H1 (cell line): ENCODE data around the gene SLC2A10. TPM values are rescaled to one million over a fixed set of nuclear protein-coding genes. Genes with fewer than 3 reads are reported as not detected.

Experiments used
- CTCF ChIA-PET: fragments of 300-600 bp; sonication (Branson Sonifier 250); formaldehyde crosslinking; loops from one replicate; lab custom pipeline; 2021; ENCODE audit not compliant: partially characterized antibody; lab: Charles Lee
- POLR2A ChIA-PET: fragments of 300-600 bp; sonication (Branson Sonifier 250); formaldehyde crosslinking; loops from one replicate; lab custom pipeline; 2021; ENCODE audit warnings: inconsistent platforms; ENCODE audit not compliant: partially characterized antibody; lab: Charles Lee
- DNase-seq, 2 experiments: peaks; one replicate each; pipeline versions ENCODE4 v3.0.0 to v3.0.0-alpha.2; 2010 to 2022; ENCODE audit warnings: low spot score in 2 of 2, low read depth in 1 of 2, mixed read lengths in 1 of 2
- FAIRE-seq: peaks from 2 replicates; lab custom pipeline; 2011; peaks lifted over from hg19 to GRCh38; lab: Jason Lieb, UNC
- H2AFZ ChIP-seq: 2 replicates; pipeline ENCODE4 v1.8.1; 2012; ENCODE audit warnings: low read length, inconsistent platforms
- H2AK5ac ChIP-seq: 2 replicates; pipeline ENCODE4 v1.6.1; 2013; ENCODE audit warnings: low read depth, low read length
- H2BK120ac ChIP-seq: replicated peaks from 2 replicates; pipeline ENCODE3; 2013; ENCODE audit warnings: low read depth, low read length, inconsistent platforms
- H2BK12ac ChIP-seq: 2 replicates; pipeline ENCODE4 v1.6.1; 2013; ENCODE audit warnings: low read depth, low read length
- H2BK15ac ChIP-seq: 2 replicates; pipeline ENCODE4 v1.6.1; 2013; ENCODE audit warnings: low read length
- H2BK20ac ChIP-seq: 2 replicates; pipeline ENCODE4 v1.6.1; 2013; ENCODE audit warnings: low read length
- H2BK5ac ChIP-seq: 2 replicates; pipeline ENCODE4 v1.6.1; 2013; ENCODE audit warnings: low read depth, low read length
- H3K14ac ChIP-seq: 2 replicates; pipeline ENCODE4 v1.6.1; 2013; ENCODE audit warnings: inconsistent platforms; ENCODE audit not compliant: insufficient read length
- H3K18ac ChIP-seq: 2 replicates; pipeline ENCODE4 v1.6.1; 2013; ENCODE audit warnings: low read length; ENCODE audit errors: extremely low read depth
- H3K23ac ChIP-seq: 2 replicates; pipeline ENCODE4 v1.6.1; 2013; ENCODE audit warnings: inconsistent platforms; ENCODE audit not compliant: insufficient read length
- H3K23me2 ChIP-seq: 2 replicates; pipeline ENCODE4 v1.6.1; 2013; ENCODE audit warnings: low read depth, low read length
- H3K27ac ChIP-seq: 2 replicates; pipeline ENCODE4 v1.6.1; 2011; ENCODE audit warnings: low read depth, low read length, inconsistent platforms
- H3K27me3 ChIP-seq, 4 experiments: replicated peaks in 1 of 4; 1 replicate in 1 of 4; 2 replicates in 3 of 4; pipeline versions ENCODE4 v1.6.1 to v1.8.1; 2011 to 2013; ENCODE audit warnings: low read length in 3 of 4, mild to moderate bottlenecking in 3 of 4, inconsistent platforms in 2 of 4, mixed read lengths in 2 of 4, moderate library complexity in 1 of 4; ENCODE audit not compliant: control insufficient read depth in 3 of 4, insufficient read depth in 3 of 4; ENCODE audit errors: extremely low read depth in 1 of 4
- H3K36me3 ChIP-seq, 4 experiments: 2 replicates each; pipeline versions ENCODE4 v1.6.1 to v1.8.1; 2011 to 2013; ENCODE audit warnings: mild to moderate bottlenecking in 4 of 4, low read length in 3 of 4, moderate library complexity in 2 of 4, control low read depth in 1 of 4, inconsistent platforms in 1 of 4; ENCODE audit not compliant: insufficient read depth in 4 of 4, control insufficient read depth in 2 of 4
- H3K4ac ChIP-seq: replicated peaks from 2 replicates; pipeline ENCODE3; 2013; ENCODE audit warnings: low read length, low read depth, mixed read lengths, inconsistent platforms; ENCODE audit not compliant: insufficient read length
- H3K4me1 ChIP-seq, 4 experiments: replicated peaks in 1 of 4; 1 replicate in 1 of 4; 2 replicates in 3 of 4; pipeline versions ENCODE4 v1.6.1 to v1.8.1; 2011 to 2013; ENCODE audit warnings: low read length in 3 of 4, inconsistent platforms in 2 of 4, mixed read lengths in 1 of 4; ENCODE audit not compliant: insufficient read depth in 4 of 4, control insufficient read depth in 3 of 4
- H3K4me2 ChIP-seq, 2 experiments: 2 replicates each; pipeline versions ENCODE4 v1.6.1 to v1.8.1; 2011 to 2013; ENCODE audit warnings: low read depth in 2 of 2, low read length in 2 of 2, control low read depth in 1 of 2, inconsistent platforms in 1 of 2, mild to moderate bottlenecking in 1 of 2; ENCODE audit not compliant: insufficient read depth in 1 of 2
- H3K4me3 ChIP-seq, 4 experiments: fragments of 200-600, 300-600 bp in 1 of 4; sonication (generic), shearing (Covaris generic), sonication (Bioruptor Twin) in 1 of 4; 2 replicates each; pipeline versions ENCODE4 v1.5.1 to v1.8.1; 2011 to 2016; ENCODE audit warnings: low read length in 4 of 4, low read depth in 3 of 4, control low read depth in 2 of 4, inconsistent platforms in 2 of 4, mild to moderate bottlenecking in 2 of 4, mixed read lengths in 1 of 4, moderate library complexity in 1 of 4; ENCODE audit not compliant: insufficient read depth in 2 of 4; ENCODE audit errors: extremely low read depth in 1 of 4
- H3K56ac ChIP-seq: replicated peaks from 2 replicates; pipeline ENCODE3; 2013; ENCODE audit warnings: low read depth, mild to moderate bottlenecking, mixed read lengths, low read length, inconsistent platforms; ENCODE audit not compliant: insufficient read length
- H3K79me1 ChIP-seq: 2 replicates; pipeline ENCODE4 v1.6.1; 2013; ENCODE audit warnings: low read depth, low read length, control low read depth
- H3K79me2 ChIP-seq, 2 experiments: 2 replicates each; pipeline versions ENCODE4 v1.6.1 to v1.8.1; 2012 to 2013; ENCODE audit warnings: low read length in 2 of 2, mild to moderate bottlenecking in 2 of 2, inconsistent platforms in 1 of 2; ENCODE audit not compliant: insufficient read depth in 2 of 2, control insufficient read depth in 1 of 2
- H3K9ac ChIP-seq, 4 experiments: replicated peaks in 1 of 4; 1 replicate in 1 of 4; 2 replicates in 3 of 4; pipeline versions ENCODE4 v1.6.1 to v1.8.1; 2011 to 2013; ENCODE audit warnings: low read depth in 3 of 4, low read length in 3 of 4, control low read depth in 2 of 4, mild to moderate bottlenecking in 2 of 4, moderate library complexity in 2 of 4, inconsistent platforms in 1 of 4; ENCODE audit errors: extremely low read depth in 1 of 4
- H3K9me3 ChIP-seq, 2 experiments: 2 replicates each; pipeline versions ENCODE4 v1.6.1 to v1.8.1; 2012 to 2013; ENCODE audit warnings: mild to moderate bottlenecking in 2 of 2, moderate library complexity in 2 of 2, control low read depth in 1 of 2, inconsistent platforms in 1 of 2, low read depth in 1 of 2, low read length in 1 of 2, mixed read lengths in 1 of 2; ENCODE audit not compliant: insufficient read depth in 2 of 2
- H4K20me1 ChIP-seq, 2 experiments: replicated peaks in 1 of 2; 2 replicates each; pipeline versions ENCODE3 to v1.8.1; 2011 to 2013; ENCODE audit warnings: inconsistent platforms in 2 of 2, low read length in 2 of 2, mild to moderate bottlenecking in 1 of 2; ENCODE audit not compliant: insufficient read depth in 2 of 2, control insufficient read depth in 1 of 2
- H4K5ac ChIP-seq: 2 replicates; pipeline ENCODE4 v1.6.1; 2013; ENCODE audit warnings: low read length, low read depth, mixed read lengths, inconsistent platforms; ENCODE audit not compliant: insufficient read length
- H4K8ac ChIP-seq: 2 replicates; pipeline ENCODE4 v1.8.0; 2013; ENCODE audit warnings: mild to moderate bottlenecking, moderate library complexity, low read length, inconsistent platforms; ENCODE audit not compliant: insufficient read depth; ENCODE audit errors: extremely low read depth
- H4K91ac ChIP-seq: replicated peaks from 2 replicates; pipeline ENCODE3; 2013; ENCODE audit warnings: low read length, mixed read lengths, inconsistent platforms; ENCODE audit not compliant: insufficient read length
- JUND ChIP-seq: IDR thresholded peaks from 2 replicates; pipeline ENCODE4 v1.6.1; 2011; ENCODE audit warnings: mild to moderate bottlenecking, improper control_type of control experiment, low read length
- SUZ12 ChIP-seq: fragments of 200-600 bp; sonication (generic); IDR thresholded peaks from 2 replicates; pipeline ENCODE4 v1.6.1; 2012; ENCODE audit warnings: mild to moderate bottlenecking, inconsistent platforms, low read length, moderate library complexity, mixed read lengths
- TEAD4 ChIP-seq: IDR thresholded peaks from 2 replicates; pipeline ENCODE4 v1.6.1; 2012; ENCODE audit warnings: low read depth, low read length, inconsistent platforms, mixed read lengths
- WGBS, 2 experiments: shearing (Covaris generic) in 1 of 2; methylation state at CpG; one replicate each; pipeline versions ENCODE4 v1.1.6 to v1.1.7; 2013 to 2015; ENCODE audit warnings: low lambda C conversion rate in 2 of 2, mixed read lengths in 2 of 2, inconsistent platforms in 1 of 2, low coverage in 1 of 2, missing lambda C conversion rate in 1 of 2; ENCODE audit not compliant: insufficient replicate concordance in 2 of 2, insufficient coverage in 1 of 2, insufficient read length in 1 of 2; ENCODE audit errors: extremely low coverage in 1 of 2, missing lambda C conversion rate in 1 of 2; 5-methylcytosine and 5-hydroxymethylcytosine counted together
- polyA plus RNA-seq, 7 experiments: library from polyadenylated mRNA; depleted of rRNA in 3 of 7; stranded (reverse) in 5 of 7; unstranded in 2 of 7; fragments of >200 nt in 5 of 7; fragments of 200-250 nt in 2 of 7; gene quantifications; 1 replicate in 5 of 7; 2 replicates in 1 of 7; 4 replicates in 1 of 7; pipeline versions ENCODE4 v1.2.1 to v1.2.3, GENCODE V29; 2011 to 2013; ENCODE audit warnings: missing spikeins in 2 of 7, mixed read lengths in 2 of 7
- total RNA-seq: library from RNA; stranded (reverse); fragmentation: NEBNext Ultra II Directional; extraction: Animal tissue kit (Norgen Biotek cat#: 25700); gene quantifications from 2 replicates; pipeline ENCODE4 v1.2.1, GENCODE V29; 2021

The SLC2A10 gene
- total and polyA plus RNA-seq, 2 of the 8 experiments (the other 6 are each of a cell fraction or from before 2014, with no cell fraction given): 9.0 to 9.7 TPM

DNA sequence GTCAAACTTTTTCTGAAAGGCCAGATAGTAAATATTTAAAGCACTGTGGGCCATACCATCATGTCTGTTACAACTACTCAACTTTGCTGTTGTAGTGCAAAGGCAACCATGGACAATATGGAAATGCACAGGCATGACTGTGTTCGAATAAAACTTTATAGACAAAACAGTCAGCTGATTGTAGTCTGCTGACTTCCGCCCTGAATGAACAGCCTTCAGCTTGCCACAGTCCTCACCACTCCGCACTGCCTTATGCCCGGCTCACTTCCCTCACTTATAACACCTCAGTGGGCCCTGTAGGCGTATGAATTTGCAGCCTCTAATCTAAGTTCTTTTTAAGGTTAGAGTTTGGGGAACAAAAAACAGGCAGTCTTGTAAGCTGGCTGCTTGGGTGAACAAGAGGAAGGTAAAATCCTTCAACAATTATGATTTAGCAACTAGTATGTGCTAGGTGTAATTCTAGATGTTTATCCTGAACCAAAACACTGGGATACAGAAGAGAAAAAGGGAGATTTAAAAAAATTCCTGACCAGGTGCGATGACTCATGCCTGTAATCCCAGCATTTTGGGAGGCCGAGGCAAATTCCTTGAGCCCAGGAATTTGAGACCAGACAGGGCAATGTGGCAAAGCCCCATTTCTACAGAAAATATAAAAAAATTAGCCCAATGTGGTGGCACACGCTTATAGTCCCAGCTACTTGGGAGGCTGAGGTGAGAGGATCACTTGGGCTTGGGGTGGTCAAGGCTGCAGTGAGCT, 6.8 kb upstream of the SLC2A10 start:
- no peaks in the 10 kb centered on the region for H4K20me1 ChIP-seq
- H3K9ac ChIP-seq: no peak overlapping the region
- WGBS, 2 experiments: 80% methylated on average over 8 of the region's 8 CpGs; no CpG with 5 or more reads in 1 of the 2 experiments
- H2AK5ac ChIP-seq: no peak overlapping the region
- 0 out of 2 replicates have a peak overlapping the region, but pooled peaks have one; percentile 1 for H3K18ac ChIP-seq
- no peak overlapping the region for H3K4ac ChIP-seq
- H3K4me1 ChIP-seq: peaks cover 0 to 18% (median 9%) of the 10 kb centered on the region in 4 experiments; a peak in 6 of 7 replicates
- H3K14ac ChIP-seq: no peak overlapping the region
- no peak overlapping the region for H3K23ac ChIP-seq
- no peak overlapping the region for H3K4me3 ChIP-seq
- H3K9me3 ChIP-seq: peaks cover 0 to 12% of the 10 kb centered on the region in 2 experiments; a peak in 2 of 4 replicates
- H4K5ac ChIP-seq: no peak overlapping the region
- no peaks in the 10 kb centered on the region for H3K36me3 ChIP-seq
- peak overlapping the region; percentile 0; the same call in 1 of the 2 replicates for H2BK5ac ChIP-seq
- H2BK20ac ChIP-seq: no peak overlapping the region
- H2BK15ac ChIP-seq: no peak overlapping the region
- CTCF ChIA-PET: interaction anchor here (0.6 to 2.0 kb wide), 9 partner anchors 8 to 399 kb away, joined by 3 to 8 read pairs (median 5); partner anchors contain the start of gene SLC2A10
- no peak overlapping the region for H3K4me2 ChIP-seq
- 0 out of 2 replicates have a peak, but pooled peaks have one; percentile 51 for TF ChIP-seq TEAD4
- TF ChIP-seq SUZ12: no peak
- TF ChIP-seq JUND: peak; percentile 79
- TF ChIP-seq, all 59 proteins: peak for 2
- Histone ChIP-seq H3K79me1 (no peaks in the 10 kb centered on the region), H3K23me2 (no peaks in the 10 kb centered on the region), H3K27me3 (no peaks in the 10 kb centered on the region), H2BK120ac (no peak overlapping the region), H2AFZ (no peak overlapping the region), H3K79me2 (no peaks in the 10 kb centered on the region), H3K27ac (no peak overlapping the region), H3K56ac (no peak overlapping the region), H4K8ac (no peak overlapping the region), H2BK12ac (peak overlapping the region; percentile 13; the same call in 1 of the 2 replicates), H4K91ac (no peak overlapping the region)
- no peak for DNase-seq
- FAIRE-seq: no peak
- POLR2A ChIA-PET: interaction anchor here (0.6 to 4.7 kb wide), 5 partner anchors 14 to 235 kb away, joined by 3 to 22 read pairs (median 4); partner anchors contain the start of gene TP53RK
